CMK (cell line): ENCODE results near the gene CD83.
"Not testable (repeated sequence)": the region's sequence is repeated elsewhere in the genome, so short reads cannot be mapped to it uniquely, and the experiment has no call there.

Source experiments
- DNase-seq: peaks from one replicate; pipeline ENCODE4 v3.0.0-alpha.2; 2010; ENCODE audit warnings: low read depth

Gene CD83

GRCh38 chr6:14117158-14118090 lies at the start of gene CD83:
TSS of gene CD83 (plus strand) at chr6:14117772. CDS start at chr6:14117812, 40 bp downstream.
- DNase-seq = peak; percentile 58

- no peak for DNase-seq
These were observed 49.4 kb upstream of the CD83 start for GRCh38 chr6:14068133-14068532.

- no peak for DNase-seq
These were observed 48.9 kb upstream of the CD83 start for GRCh38 chr6:14068623-14069022.

GRCh38 chr6:14070457-14070856 lies 47.1 kb upstream of the CD83 start:
- DNase-seq = no peak

- DNase-seq = no peak
These were observed 45.5 kb upstream of the CD83 start for GRCh38 chr6:14072084-14072483.

- not testable (repeated sequence) for DNase-seq
These were observed 43.8 kb upstream of the CD83 start for GRCh38 chr6:14073561-14074354.

GRCh38 chr6:14074476-14075094 lies 43.0 kb upstream of the CD83 start:
- DNase-seq = no peak

GRCh38 chr6:14075095-14075503 lies 42.5 kb upstream of the CD83 start:
- DNase-seq = no peak

GRCh38 chr6:14077193-14077867 lies 40.2 kb upstream of the CD83 start:
- no peak for DNase-seq

GRCh38 chr6:14079433-14079832 lies 38.1 kb upstream of the CD83 start:
- no peak for DNase-seq

- DNase-seq = no peak
These were observed 37.6 kb upstream of the CD83 start for GRCh38 chr6:14079971-14080370.

- no peak for DNase-seq
These were observed 36.4 kb upstream of the CD83 start for GRCh38 chr6:14081126-14081525.

- DNase-seq = no peak
These were observed 34.8 kb upstream of the CD83 start for GRCh38 chr6:14082771-14083170.

GRCh38 chr6:14083262-14083661 lies 34.3 kb upstream of the CD83 start:
- DNase-seq = no peak

GRCh38 chr6:14083751-14084150 lies 33.8 kb upstream of the CD83 start:
- DNase-seq = no peak

GRCh38 chr6:14084388-14084787 lies 33.2 kb upstream of the CD83 start:
- no peak for DNase-seq

- DNase-seq = no peak
These were observed 32.3 kb upstream of the CD83 start for GRCh38 chr6:14085176-14085787.

GRCh38 chr6:14086701-14087100 lies 30.9 kb upstream of the CD83 start:
- no peak for DNase-seq

- no peak for DNase-seq
These were observed 28.9 kb upstream of the CD83 start for GRCh38 chr6:14088600-14089192.

- no peak for DNase-seq
These were observed 28.3 kb upstream of the CD83 start for GRCh38 chr6:14089224-14089623.

GRCh38 chr6:14091339-14091978 lies 26.1 kb upstream of the CD83 start:
- DNase-seq = no peak
